Ascending aorta (tissue), 2 donors: Measurements from ENCODE around the gene PPARD. TPM values are rescaled to one million over a fixed set of nuclear protein-coding genes. Genes with fewer than 3 reads are reported as not detected.

Source experiments
- DNase-seq, 2 donors: peaks; one replicate each; pipeline ENCODE4 v3.0.0-alpha.2; 2019; ENCODE audit warnings: low spot score in 2 of 2
- H3K27ac ChIP-seq, 2 donors: fragments of 200-600 bp; sonication (generic); one replicate each; pipeline ENCODE4 v1.5.1; 2016 to 2017; ENCODE audit warnings: mild to moderate bottlenecking in 1 of 2
- H3K27me3 ChIP-seq: fragments of 200-600 bp; sonication (generic); one replicate; pipeline ENCODE4 v1.5.1; 2017
- H3K36me3 ChIP-seq, 2 donors: fragments of 200-600 bp; sonication (generic); one replicate each; pipeline ENCODE4 v1.5.1; 2016
- H3K4me1 ChIP-seq, 2 donors: fragments of 200-600 bp; sonication (generic); one replicate each; pipeline ENCODE4 v1.5.1; 2016 to 2017; ENCODE audit warnings: mild to moderate bottlenecking in 1 of 2
- H3K4me3 ChIP-seq, 2 donors: fragments of 200-600 bp; sonication (generic); one replicate each; pipeline ENCODE4 v1.5.1; 2016 to 2017; ENCODE audit warnings: mild to moderate bottlenecking in 1 of 2
- H3K9me3 ChIP-seq, 2 donors: fragments of 200-600 bp; sonication (generic); one replicate each; pipeline ENCODE4 v1.5.1; 2016
- CTCF ChIP-seq, 3 experiments: fragments of 200-600 bp in 2 of 3; fragments of 450-650 bp in 1 of 3; sonication (generic) in 2 of 3; IDR thresholded peaks; one replicate each; pipeline ENCODE4 v1.5.1; 2016 to 2019; ENCODE audit warnings: antibody characterized with exemption in 3 of 3, mild to moderate bottlenecking in 1 of 3, moderate library complexity in 1 of 3
- intact Hi-C: fragments of 100-400 bp; cut with DNase I; formaldehyde crosslinking; loops from one replicate; pipeline ENCODE4 v1.15.1; 2023
- total RNA-seq: library from RNA; depleted of rRNA; stranded (reverse); fragments of >200 nt; gene quantifications from one replicate; pipeline ENCODE4 v1.1.0, GENCODE V29; 2016

Gene PPARD
- total RNA-seq, 1 donor from 2014 or later: 21.1 TPM

- no peak for DNase-seq
- TF ChIP-seq CTCF (IDR thresholded peaks at IDR 0.05): no peak
- intact Hi-C loops: no loop called here
Observed at GRCh38 chr6:35310265-35310831, 32.0 kb upstream of the PPARD start.

GRCh38 chr6:35311390-35312075, 30.8 kb upstream of the PPARD start:
- Histone ChIP-seq H3K36me3 (no peaks in the 10 kb centered on the region), H3K27ac (peak overlapping the region in 1 of 2 donors; percentile 5), H3K4me3 (no peak overlapping the region), H3K27me3 (no peaks in the 10 kb centered on the region), H3K4me1 (no peaks in the 10 kb centered on the region), H3K9me3 (no peaks in the 10 kb centered on the region)
- intact Hi-C loops: no loop called here
- TF ChIP-seq CTCF (IDR thresholded peaks at IDR 0.05): no peak
- no peak for DNase-seq

More at GRCh38 chr6:35310265-35310831, 32.0 kb upstream of the PPARD start:
- H3K4me3 ChIP-seq: no peak overlapping the region
- H3K27me3 ChIP-seq: no peaks in the 10 kb centered on the region
- no peaks in the 10 kb centered on the region for H3K9me3 ChIP-seq
- no peaks in the 10 kb centered on the region for H3K4me1 ChIP-seq
- no peak overlapping the region for H3K27ac ChIP-seq
- H3K36me3 ChIP-seq: no peaks in the 10 kb centered on the region

- peak overlapping the region in 1 of 2 donors; percentile 5 for H3K27ac ChIP-seq
- DNase-seq: no peak
Observed at GRCh38 chr6:35312076-35312800, 30.1 kb upstream of the PPARD start.

GRCh38 chr6:35312807-35313206, 29.6 kb upstream of the PPARD start:
- Histone ChIP-seq H3K27me3 (no peaks in the 10 kb centered on the region), H3K4me3 (no peak overlapping the region), H3K4me1 (no peaks in the 10 kb centered on the region), H3K9me3 (no peaks in the 10 kb centered on the region), H3K27ac (no peak overlapping the region), H3K36me3 (no peaks in the 10 kb centered on the region)
- no peak for TF ChIP-seq CTCF (IDR thresholded peaks at IDR 0.05)
- intact Hi-C loops: no loop called here
- no peak for DNase-seq

More at GRCh38 chr6:35312076-35312800, 30.1 kb upstream of the PPARD start:
- Histone ChIP-seq H3K36me3 (no peaks in the 10 kb centered on the region), H3K9me3 (no peaks in the 10 kb centered on the region), H3K4me3 (no peak overlapping the region), H3K27me3 (no peaks in the 10 kb centered on the region), H3K4me1 (no peaks in the 10 kb centered on the region)
- no peak for TF ChIP-seq CTCF (IDR thresholded peaks at IDR 0.05)
- intact Hi-C loops: no loop called here

- DNase-seq: no peak
- peaks cover 0 to 3% of the 10 kb centered on the region in 2 donors for H3K4me1 ChIP-seq
- H3K36me3 ChIP-seq: no peaks in the 10 kb centered on the region
- H3K9me3 ChIP-seq: no peaks in the 10 kb centered on the region
- TF ChIP-seq CTCF (IDR thresholded peaks at IDR 0.05): no peak
- no peaks in the 10 kb centered on the region for H3K27me3 ChIP-seq
- H3K4me3 ChIP-seq: peak overlapping the region; percentile 44 to 64
- no peak overlapping the region for H3K27ac ChIP-seq
- intact Hi-C loops: no loop called here
Observed at GRCh38 chr6:35317483-35318195, 24.7 kb upstream of the PPARD start.
